K562 (cell line): ENCODE results near the gene BRME1.

ENCODE experiments used
- ELF1 ChIP-seq: fragments of 200-800 bp; sonication (Bioruptor generic); IDR thresholded peaks from 2 replicates; pipeline ENCODE4 v1.6.1; 2016; ENCODE audit warnings: missing genetic modification characterization, missing compliant biosample characterization
- EZH2 ChIP-seq: IDR thresholded peaks from 2 replicates; pipeline ENCODE4 v1.6.1; 2012; ENCODE audit warnings: low read depth, mild to moderate bottlenecking, inconsistent platforms, low read length, borderline replicate concordance
- ILF3 ChIP-seq: fragments of 450-650 bp; IDR thresholded peaks from 2 replicates; pipeline ENCODE4 v1.6.1; 2018; ENCODE audit warnings: antibody characterized with exemption, mild to moderate bottlenecking, moderate library complexity, borderline replicate concordance
- KAT8 ChIP-seq: fragments of 450-650 bp; IDR thresholded peaks from 2 replicates; pipeline ENCODE4 v1.6.1; 2016; ENCODE audit warnings: low read depth, mild to moderate bottlenecking
- KLF1 ChIP-seq: fragments of 450-650 bp; IDR thresholded peaks from 2 replicates; pipeline ENCODE4 v1.6.1; 2016; ENCODE audit warnings: missing genetic modification characterization, missing compliant biosample characterization
- POU5F1 ChIP-seq: fragments of 150-350 bp; IDR thresholded peaks from 2 replicates; pipeline ENCODE4 v1.6.1; 2014; ENCODE audit warnings: borderline replicate concordance, low read length, low read depth, mild to moderate bottlenecking; ENCODE audit not compliant: partially characterized antibody
- SIX5 ChIP-seq, 2 experiments: IDR thresholded peaks; 2 replicates each; pipeline ENCODE4 v1.6.1; 2011; ENCODE audit warnings: low read length in 2 of 2, borderline replicate concordance in 1 of 2, low read depth in 1 of 2, mild to moderate bottlenecking in 1 of 2, moderate library complexity in 1 of 2; ENCODE audit not compliant: insufficient read depth in 1 of 2
- SP2 ChIP-seq: IDR thresholded peaks from 2 replicates; pipeline ENCODE4 v1.6.1; 2011; ENCODE audit warnings: mild to moderate bottlenecking, low read depth, low read length, moderate library complexity; ENCODE audit not compliant: poor library complexity, severe bottlenecking; ENCODE audit errors: extremely low read depth
- SPI1 ChIP-seq: IDR thresholded peaks from 2 replicates; pipeline ENCODE4 v1.6.1; 2011; ENCODE audit warnings: low read depth, low read length, control low read depth, borderline replicate concordance
- TCF7L2 ChIP-seq: fragments of 150-350 bp; IDR thresholded peaks from 2 replicates; pipeline ENCODE4 v1.6.1; 2016; ENCODE audit warnings: low read depth, mild to moderate bottlenecking, low read length, moderate library complexity
- YY1 ChIP-seq, 3 experiments: IDR thresholded peaks; 2 replicates each; pipeline ENCODE4 v1.6.1; 2011; ENCODE audit warnings: low read length in 2 of 3, mild to moderate bottlenecking in 2 of 3, moderate library complexity in 2 of 3, borderline replicate concordance in 1 of 3, control low read depth in 1 of 3, low read depth in 1 of 3; ENCODE audit not compliant: insufficient read depth in 3 of 3, insufficient replicate concordance in 2 of 3, control insufficient read depth in 1 of 3, insufficient read length in 1 of 3; ENCODE audit errors: extremely low read depth in 1 of 3
- ZBTB33 ChIP-seq: sonication (generic); formaldehyde crosslinking; IDR thresholded peaks from 2 replicates; pipeline ENCODE4 v1.8.1; 2023; ENCODE audit warnings: mild to moderate bottlenecking, missing genetic modification reagents
- ZFP1 ChIP-seq: fragments of 450-650 bp; formaldehyde crosslinking; IDR thresholded peaks from 2 replicates; pipeline ENCODE4 v1.4.0; 2020; ENCODE audit warnings: mild to moderate bottlenecking, mixed read lengths

GRCh38 chr19:13952931-13953531, 47.1 kb upstream of the BRME1 start:
- TF ChIP-seq POU5F1 = no peak
- TF ChIP-seq YY1 (IDR thresholded peaks at IDR 0.05; ENCODE audit: borderline replicate concordance in 1 of 3, control insufficient read depth in 1 of 3, extremely low read depth in 1 of 3, insufficient read depth in 3 of 3, insufficient read length in 1 of 3, insufficient replicate concordance in 2 of 3, low read depth in 1 of 3, low read length in 2 of 3) = peak in 1 of 3 experiments; percentile 3
- no peak for TF ChIP-seq ZFP1 (CRISPR knock-in tag)
- TF ChIP-seq ZBTB33 = no peak
- no peak for TF ChIP-seq KLF1
- no peak for TF ChIP-seq ELF1 (tag)
- no peak for TF ChIP-seq TCF7L2
- TF ChIP-seq EZH2 = no peak
- no peak for TF ChIP-seq SP2
- no peak for TF ChIP-seq ILF3
- TF ChIP-seq SPI1 = no peak
- no peak for TF ChIP-seq SIX5 (IDR thresholded peaks at IDR 0.05; ENCODE audit: borderline replicate concordance in 1 of 2, insufficient read depth in 1 of 2, low read depth in 1 of 2, low read length in 2 of 2)
- no peak for TF ChIP-seq KAT8
